ENCODE data around the gene ALOX5.
"Not testable (repeated sequence)": the region's sequence is repeated elsewhere in the genome, so short reads cannot be mapped to it uniquely, and the experiment has no call there.

ALOX5 gene

DNA sequence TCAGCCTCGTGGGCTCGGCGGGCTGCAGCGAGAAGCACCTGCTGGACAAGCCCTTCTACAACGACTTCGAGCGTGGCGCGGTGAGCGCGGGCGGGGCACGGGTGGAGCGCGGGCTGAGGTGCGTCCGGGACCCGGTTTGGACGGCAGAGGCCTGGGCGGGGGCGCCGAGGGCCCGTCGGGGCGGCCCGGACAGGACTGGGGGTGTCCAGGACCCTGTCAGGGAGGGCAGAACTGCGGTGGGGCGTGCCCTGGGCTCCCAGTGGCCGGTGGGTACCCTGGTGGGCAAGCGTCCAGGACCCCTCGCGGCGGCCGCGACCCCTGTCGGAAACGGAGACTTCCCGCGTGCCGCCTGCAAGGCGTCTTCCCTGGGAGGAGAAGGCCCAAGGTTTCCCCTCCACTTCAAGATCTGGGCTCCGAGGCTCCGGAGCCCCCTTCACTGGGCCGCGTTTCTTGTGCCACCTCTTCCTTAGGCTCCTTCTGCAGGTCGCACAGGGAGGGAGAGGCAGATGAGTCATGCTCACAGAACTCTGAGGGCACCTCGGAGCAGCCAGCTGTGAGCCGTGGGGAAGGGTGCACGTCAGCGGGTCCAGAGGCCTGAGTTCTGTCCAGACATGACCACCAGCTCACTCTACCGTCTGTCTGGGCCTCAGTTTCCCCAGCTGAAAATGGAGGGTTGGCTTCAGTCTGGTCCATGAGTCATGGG, 485 bp downstream of the ALOX5 start:
- peak; percentile 13 for DNase-seq

DNA sequence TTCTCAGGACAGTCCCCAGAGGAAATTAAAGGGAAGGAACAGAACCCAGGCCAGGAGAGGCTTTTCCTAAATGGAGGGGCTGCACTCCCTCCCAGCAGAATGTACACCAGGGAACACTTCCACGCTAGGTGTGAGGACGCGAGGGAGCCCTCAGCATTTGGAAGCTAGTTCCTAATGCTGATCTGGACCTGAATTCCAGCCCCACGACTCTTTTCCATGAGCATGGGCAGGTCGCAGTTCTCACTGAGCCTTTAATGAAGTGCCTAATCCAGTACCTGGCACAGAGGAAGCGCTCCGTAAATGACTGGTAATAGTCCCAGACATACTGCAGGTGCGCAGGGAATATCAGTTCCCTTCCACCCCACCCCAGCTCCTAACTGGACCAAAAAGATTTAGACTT, 1.1 kb downstream of the ALOX5 start:
- DNase-seq, result no peak

GRCh38 chr10:45375716-45376231, 1.8 kb downstream of the ALOX5 start:
- no peak for DNase-seq

- no peak for DNase-seq
Measured at GRCh38 chr10:45376371-45376801, 2.4 kb downstream of the ALOX5 start.

DNA sequence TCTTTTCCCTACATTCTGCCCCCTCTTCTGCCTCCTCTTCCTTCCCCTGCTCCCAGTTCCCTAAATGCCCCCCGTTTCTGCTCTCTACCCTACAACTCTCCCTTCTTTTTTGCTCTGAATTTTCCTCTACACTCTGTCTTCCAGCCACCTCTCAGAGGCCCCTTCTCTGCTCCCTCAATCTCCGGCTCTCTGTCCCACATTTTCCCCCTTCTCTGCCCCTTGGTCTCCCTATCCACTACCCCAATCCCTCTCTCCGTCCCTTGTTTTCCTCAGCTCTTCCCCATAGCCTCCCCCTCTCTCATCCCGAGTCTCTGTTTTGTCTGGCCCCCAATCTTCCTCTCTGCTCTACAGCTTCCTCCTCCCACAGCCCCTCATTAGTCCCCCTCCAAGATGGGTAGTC, 3.3 kb downstream of the ALOX5 start:
- no peak for DNase-seq

- no peak for DNase-seq
Measured at GRCh38 chr10:45377858-45378257, 3.8 kb downstream of the ALOX5 start.

DNA sequence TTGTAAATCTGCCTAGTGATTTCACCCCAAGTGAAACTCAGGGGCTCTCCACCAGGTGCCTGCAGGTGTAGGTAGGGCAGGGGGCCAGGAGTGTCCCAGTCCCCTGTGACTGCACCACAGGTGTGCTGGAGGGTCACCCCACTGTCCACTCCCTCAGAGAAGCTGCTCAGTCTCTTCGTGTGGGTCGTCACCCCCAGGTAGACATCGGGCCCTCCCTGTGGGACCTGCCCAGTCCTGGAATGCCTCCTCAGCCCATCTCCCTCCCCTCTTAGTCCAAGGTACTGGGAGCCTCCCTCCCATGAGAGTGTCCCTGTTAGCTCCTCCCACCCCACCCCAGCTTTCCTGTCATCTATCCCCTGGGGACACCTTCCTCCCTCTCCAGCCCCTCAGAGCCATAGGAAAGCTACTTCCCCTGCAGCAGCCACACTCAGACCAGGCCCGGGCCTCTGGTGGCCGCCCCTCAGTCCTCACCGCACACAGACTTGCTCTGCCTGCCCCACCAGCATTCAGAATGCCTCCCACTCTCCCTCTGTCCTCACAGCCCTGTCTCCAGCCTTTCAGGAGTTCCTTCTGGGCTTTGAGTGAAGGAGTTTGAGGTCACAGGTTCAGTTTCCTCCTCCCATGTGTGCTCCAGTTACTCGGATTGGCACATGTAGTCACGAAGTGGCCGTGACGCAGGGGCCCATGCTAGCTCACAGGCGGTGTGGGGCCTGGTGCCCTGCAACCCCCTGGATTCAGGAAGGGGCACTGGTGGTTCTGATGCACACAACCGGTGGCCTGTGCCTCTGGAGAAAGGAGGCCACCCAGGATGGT, 5.1 kb downstream of the ALOX5 start:
- no peak for DNase-seq

DNA sequence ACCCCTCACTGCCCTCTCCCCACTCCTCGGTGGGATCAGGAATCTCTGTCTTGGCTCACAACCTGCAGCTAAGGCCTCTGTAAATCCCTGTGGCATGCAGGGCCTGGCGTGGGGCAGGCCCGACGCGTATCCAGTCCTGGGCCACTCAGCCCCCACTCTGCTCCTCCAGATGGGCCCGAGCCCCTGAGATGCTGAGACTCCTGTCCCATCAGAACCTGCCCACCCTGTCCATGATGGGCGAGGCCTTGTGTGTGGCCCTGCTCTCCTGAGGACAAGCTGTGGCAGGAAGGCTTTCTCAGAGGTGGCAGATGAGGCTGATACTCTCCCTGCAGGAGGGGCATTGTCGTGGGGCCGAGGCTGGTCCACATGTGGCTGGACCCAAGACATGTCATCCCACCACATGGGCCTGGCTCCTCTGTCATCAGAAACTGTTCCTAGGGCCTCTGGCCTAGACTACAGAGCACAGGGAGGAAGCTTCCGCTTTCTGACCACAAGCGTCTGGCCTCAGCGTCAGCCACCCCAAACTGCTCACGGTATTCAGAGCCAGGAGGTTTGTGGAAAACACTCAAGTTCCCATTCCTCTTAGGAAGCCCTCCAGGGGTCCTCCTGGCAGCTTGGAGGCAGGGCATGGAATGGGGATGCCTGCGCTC, 6.0 kb downstream of the ALOX5 start:
- DNase-seq, result no peak

DNA sequence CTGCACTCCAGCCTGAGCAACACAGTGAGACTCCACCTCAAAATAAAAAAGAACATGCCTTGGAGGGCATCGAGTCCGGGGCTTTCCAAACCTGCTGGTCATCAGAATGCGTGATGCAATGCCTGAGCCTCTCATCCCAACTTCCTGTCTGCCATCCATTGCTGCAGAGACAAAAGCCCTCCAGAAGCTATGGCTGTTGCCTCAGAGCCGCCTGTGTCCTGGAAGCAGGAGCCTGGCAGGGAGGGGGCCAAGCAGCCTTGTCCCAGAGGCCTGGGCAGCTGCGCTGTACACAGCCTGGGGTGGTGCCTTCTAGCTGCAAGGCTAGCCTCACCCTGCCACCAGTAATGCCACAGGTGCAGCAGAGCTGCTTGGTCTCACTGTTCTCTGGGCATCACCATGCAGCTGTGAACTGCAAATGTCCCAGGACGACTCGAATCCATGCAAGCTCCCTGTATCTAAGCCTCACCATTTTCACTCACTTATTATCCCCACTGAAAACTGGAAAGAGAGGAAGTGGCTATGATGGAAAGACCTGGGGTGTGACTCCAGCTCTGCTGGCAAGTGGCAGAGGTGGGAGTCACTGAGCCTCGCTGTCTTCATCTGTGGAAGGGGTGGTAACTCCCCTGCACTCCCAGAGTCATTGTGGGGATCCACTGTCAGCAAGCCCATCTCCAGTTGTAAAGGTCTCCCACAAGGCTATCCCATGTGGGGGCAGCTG, 7.0 kb downstream of the ALOX5 start:
- no peak for DNase-seq

GRCh38 chr10:45382591-45382990, 8.6 kb downstream of the ALOX5 start:
- no peak for DNase-seq

DNA sequence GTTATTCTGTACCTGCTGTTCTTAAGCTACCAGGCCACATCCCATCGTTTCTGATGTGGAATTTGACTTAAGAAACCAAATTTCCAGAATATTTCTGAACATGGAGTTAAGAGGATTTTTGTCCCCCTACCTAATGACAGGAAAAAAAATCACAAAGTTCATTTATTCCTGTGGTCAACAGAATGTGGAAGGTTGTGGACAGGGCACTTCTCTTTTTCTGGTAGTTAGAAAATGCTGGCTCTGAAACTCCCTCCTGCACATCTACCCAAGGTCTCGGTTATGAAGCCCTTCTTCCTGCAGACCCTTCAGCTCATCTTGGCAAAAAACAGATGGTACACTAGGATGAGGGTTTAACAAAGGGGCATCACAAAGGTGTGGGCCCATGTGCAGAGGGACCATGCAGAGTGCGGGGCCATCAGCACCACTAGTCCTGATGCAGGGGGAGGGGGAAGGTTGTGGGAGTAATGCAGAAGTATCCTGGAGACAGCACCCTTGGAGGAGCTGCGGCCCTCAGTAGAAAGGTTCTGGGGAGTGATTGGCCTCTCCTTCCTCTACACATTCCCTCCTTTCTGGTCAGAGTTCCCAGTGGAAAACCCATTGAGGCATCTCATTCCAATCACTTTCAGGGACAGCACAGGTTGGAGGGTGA, 9.8 kb downstream of the ALOX5 start:
- DNase-seq, result no peak

DNA sequence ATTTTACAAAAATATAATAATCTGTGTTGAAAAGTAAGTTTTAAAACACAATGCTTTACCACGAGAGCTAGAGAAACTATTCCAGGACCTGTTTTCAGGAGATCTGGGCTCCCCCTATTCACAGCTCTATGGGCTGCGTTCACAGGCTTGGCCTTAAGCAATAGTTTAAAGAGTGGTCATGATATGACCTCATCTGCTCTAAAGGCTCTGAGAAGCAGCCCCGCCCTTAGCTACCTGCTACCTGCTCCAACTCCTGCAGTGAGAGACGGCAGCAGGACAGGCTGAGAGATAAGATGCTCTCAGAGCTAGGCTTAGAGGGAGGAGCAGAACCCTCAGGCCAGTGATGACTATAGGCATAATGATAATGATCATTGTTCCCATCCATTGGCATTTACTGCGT, 12.6 kb downstream of the ALOX5 start:
- no peak for DNase-seq

GRCh38 chr10:45387096-45387893, 13.3 kb downstream of the ALOX5 start:
- DNase-seq, result no peak

GRCh38 chr10:45389671-45390070, 15.7 kb downstream of the ALOX5 start:
- DNase-seq, result not testable (repeated sequence)

DNA sequence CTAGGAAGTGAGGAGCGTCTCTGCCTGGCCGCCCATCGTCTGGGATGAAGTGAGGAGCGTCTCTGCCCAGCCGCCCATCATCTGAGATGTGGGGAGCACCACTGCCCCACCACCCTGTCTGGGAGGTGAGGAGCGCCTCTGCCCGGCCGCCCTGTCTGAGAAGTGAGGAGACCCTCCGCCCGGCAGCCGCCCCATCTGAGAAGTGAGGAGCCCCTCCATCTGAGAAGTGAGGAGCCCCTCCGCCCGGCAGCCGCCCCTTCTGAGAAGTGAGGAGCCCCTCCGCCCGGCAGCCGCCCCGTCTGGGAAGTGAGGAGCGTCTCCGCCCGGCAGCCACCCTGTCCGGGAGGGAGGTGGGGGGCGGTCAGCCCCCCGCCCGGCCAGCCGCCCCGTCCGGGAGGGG, 17.6 kb downstream of the ALOX5 start:
- not testable (repeated sequence) for DNase-seq

GRCh38 chr10:45395554-45395953, 21.5 kb downstream of the ALOX5 start:
- DNase-seq, result no peak

DNA sequence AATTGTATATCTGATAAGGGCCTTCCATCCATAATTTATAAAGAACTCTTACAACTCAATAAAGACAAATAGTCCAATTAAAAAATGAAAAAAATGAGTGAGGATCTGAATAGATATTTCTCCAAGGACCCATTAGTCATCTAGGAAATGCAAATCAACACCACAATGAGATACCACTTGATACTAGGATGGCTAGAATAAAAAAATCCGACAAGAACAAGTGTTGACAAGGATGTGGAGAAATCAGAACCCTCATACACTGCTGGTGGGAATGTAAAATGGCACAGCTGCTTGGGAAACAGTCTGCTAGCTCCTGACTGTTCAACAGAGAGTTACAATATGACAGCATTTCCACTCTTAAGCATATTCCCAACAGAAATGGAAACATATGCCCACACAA, 24.6 kb downstream of the ALOX5 start:
- DNase-seq, result no peak

DNA sequence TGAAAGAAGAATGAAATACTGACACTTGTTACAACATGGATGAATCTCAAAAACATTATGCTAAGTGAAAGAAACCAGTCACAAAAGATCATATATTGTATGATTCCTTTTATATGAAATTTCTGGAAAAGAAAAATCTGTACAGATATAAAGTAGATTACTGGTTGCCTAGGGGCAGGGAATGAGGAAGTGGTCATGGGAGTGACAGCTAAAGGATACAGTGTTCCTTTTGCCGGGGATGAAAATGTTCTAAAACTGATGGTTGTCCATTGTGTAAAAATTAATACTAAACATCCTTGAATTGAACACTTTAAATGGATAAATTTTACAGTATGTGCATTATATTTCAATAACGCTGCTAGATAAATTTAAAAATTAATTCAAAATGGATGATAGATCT, 25.1 kb downstream of the ALOX5 start:
- no peak for DNase-seq

GRCh38 chr10:45403151-45403550, 29.1 kb downstream of the ALOX5 start:
- no peak for DNase-seq

DNA sequence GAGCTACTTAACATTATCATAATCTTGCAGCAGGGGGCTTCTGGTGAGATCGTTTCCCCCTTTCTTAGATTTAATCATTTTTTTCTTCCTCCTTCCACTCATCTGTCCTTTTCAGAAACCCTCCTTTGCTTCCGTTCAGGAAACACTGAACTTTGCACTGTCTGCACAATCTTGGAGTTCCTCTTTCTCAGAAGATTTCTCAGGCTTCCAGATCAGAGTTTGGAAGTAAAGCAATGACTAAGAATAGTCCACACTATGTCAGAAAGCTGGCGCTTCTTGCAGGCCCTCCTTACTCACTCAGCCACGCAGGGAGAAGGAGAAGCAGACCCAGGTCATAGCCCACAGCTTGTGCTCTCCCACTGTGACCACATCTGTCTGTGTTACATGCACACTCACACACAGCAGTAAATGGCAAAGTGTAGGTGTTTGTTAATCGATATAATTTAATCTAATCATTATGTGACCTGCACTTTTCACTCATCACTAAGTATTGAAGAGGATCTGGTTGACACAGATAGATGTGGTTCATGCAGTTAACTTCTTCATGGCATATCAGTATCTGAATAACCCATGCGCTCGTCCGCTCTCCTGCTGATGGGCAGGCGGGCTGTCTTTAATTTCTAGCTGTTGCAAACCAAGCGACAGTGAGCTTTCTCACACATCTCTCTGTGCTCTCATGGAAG, 30.2 kb downstream of the ALOX5 start:
- no peak for DNase-seq

GRCh38 chr10:45404770-45405120, 30.7 kb downstream of the ALOX5 start:
- DNase-seq, result no peak

All from activated CD4-positive, alpha-beta T cell treated with anti-CD3 and anti-CD28 coated beads, Interleukin-2, amount 50 U/mL, for 1 hour (primary cell).